K562 (cell line): Measurements from ENCODE around the gene CNTF.

Experiments used
- CHD1 ChIP-seq: fragments of 200-600 bp; sonication (generic); IDR thresholded peaks from one replicate; pipeline ENCODE4 v1.6.1; 2012; ENCODE audit warnings: mild to moderate bottlenecking, moderate library complexity, low read length, inconsistent platforms
- EP300 ChIP-seq: IDR thresholded peaks from 2 replicates; pipeline ENCODE4 v1.6.1; 2012; ENCODE audit warnings: low read length, improper control_type of control experiment
- NFIC ChIP-seq: fragments of 450-650 bp; IDR thresholded peaks from 2 replicates; pipeline ENCODE4 v1.6.1; 2017; ENCODE audit warnings: mild to moderate bottlenecking, inconsistent platforms
- POLR2AphosphoS5 ChIP-seq: IDR thresholded peaks from 2 replicates; pipeline ENCODE4 v1.6.1; 2011; ENCODE audit warnings: mild to moderate bottlenecking, low read depth, low read length, moderate library complexity; ENCODE audit not compliant: control insufficient read depth, insufficient read depth
- ZNF449 ChIP-seq: fragments of 250-450 bp; sonication (Bioruptor Pico); IDR thresholded peaks from 2 replicates; pipeline ENCODE4 v1.8.0; 2022; ENCODE audit warnings: moderate library complexity, mild to moderate bottlenecking, inconsistent platforms
- TF ChIP-seq, protein P1 (sequence below): fragments of 450-650 bp; IDR thresholded peaks from 2 replicates; pipeline ENCODE4 v1.6.1; 2016; ENCODE audit warnings: mild to moderate bottlenecking
- TF ChIP-seq, protein P2 (sequence below), 3 experiments: IDR thresholded peaks in 2 of 3; conservative IDR thresholded peaks in 1 of 3; 2 replicates each; pipeline ENCODE4 v1.5.1; 2011 to 2012; ENCODE audit warnings: low read length in 3 of 3, mild to moderate bottlenecking in 3 of 3, control low read depth in 2 of 3, improper control_type of control experiment in 1 of 3, inconsistent platforms in 1 of 3, low read depth in 1 of 3, mixed read lengths in 1 of 3, moderate library complexity in 1 of 3; ENCODE audit not compliant: insufficient read depth in 2 of 3

DNA sequence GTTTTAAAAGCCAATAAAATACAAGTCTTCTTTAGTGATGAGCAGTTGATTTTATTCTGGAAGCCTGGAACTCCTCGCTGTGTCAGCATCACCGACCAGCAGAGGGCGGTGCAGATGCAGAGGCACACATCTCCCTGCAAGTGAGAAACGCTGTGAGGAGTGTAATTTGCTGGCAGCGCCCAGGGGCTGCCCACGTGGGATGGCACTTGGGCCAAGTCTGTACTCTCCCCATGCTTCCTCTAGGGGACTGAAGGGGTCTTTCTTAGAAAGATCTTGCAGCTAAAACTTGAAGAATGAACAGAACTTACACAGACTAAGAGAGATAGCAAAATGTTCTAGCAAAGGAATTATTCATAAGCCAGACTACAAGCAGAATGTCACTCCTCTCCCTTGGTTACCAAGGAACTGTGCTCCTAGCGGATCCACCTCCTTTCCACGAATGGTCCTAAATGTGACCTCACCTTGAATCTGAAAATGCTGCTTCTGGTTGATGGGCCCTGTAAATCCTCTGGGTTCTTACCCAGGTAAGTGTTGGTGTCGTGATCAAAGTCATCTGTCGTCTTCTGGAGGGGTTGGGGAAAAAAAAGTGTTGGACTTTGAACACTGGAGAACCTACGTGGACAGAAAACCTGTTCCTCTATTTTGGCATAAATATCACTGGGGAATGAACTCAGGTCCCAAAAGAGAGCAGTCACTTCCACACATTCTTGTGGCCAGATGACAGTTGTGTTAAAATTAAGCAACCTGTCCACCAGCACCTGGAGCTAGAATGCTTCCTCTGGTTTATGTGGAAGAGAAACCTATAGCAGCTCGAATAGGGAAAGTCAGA, 31.8 kb downstream of the CNTF start:
- TF ChIP-seq, protein P1, sequence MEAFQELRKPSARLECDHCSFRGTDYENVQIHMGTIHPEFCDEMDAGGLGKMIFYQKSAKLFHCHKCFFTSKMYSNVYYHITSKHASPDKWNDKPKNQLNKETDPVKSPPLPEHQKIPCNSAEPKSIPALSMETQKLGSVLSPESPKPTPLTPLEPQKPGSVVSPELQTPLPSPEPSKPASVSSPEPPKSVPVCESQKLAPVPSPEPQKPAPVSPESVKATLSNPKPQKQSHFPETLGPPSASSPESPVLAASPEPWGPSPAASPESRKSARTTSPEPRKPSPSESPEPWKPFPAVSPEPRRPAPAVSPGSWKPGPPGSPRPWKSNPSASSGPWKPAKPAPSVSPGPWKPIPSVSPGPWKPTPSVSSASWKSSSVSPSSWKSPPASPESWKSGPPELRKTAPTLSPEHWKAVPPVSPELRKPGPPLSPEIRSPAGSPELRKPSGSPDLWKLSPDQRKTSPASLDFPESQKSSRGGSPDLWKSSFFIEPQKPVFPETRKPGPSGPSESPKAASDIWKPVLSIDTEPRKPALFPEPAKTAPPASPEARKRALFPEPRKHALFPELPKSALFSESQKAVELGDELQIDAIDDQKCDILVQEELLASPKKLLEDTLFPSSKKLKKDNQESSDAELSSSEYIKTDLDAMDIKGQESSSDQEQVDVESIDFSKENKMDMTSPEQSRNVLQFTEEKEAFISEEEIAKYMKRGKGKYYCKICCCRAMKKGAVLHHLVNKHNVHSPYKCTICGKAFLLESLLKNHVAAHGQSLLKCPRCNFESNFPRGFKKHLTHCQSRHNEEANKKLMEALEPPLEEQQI: no peak
- TF ChIP-seq NFIC: no peak
- no peak for TF ChIP-seq CHD1
- no peak for TF ChIP-seq POLR2AphosphoS5
- TF ChIP-seq, protein P2, sequence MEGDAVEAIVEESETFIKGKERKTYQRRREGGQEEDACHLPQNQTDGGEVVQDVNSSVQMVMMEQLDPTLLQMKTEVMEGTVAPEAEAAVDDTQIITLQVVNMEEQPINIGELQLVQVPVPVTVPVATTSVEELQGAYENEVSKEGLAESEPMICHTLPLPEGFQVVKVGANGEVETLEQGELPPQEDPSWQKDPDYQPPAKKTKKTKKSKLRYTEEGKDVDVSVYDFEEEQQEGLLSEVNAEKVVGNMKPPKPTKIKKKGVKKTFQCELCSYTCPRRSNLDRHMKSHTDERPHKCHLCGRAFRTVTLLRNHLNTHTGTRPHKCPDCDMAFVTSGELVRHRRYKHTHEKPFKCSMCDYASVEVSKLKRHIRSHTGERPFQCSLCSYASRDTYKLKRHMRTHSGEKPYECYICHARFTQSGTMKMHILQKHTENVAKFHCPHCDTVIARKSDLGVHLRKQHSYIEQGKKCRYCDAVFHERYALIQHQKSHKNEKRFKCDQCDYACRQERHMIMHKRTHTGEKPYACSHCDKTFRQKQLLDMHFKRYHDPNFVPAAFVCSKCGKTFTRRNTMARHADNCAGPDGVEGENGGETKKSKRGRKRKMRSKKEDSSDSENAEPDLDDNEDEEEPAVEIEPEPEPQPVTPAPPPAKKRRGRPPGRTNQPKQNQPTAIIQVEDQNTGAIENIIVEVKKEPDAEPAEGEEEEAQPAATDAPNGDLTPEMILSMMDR (IDR thresholded peaks at IDR 0.05 in 2 of 3, conservative IDR thresholded peaks at IDR 0.05 in 1 of 3; ENCODE audit: insufficient read depth in 2 of 3, low read depth in 1 of 3, low read length in 3 of 3): peak; percentile 83 to 93 (median 92)
- TF ChIP-seq ZNF449: no peak
- no peak for TF ChIP-seq EP300
